GM12878 (cell line): Measurements from ENCODE around the gene GPSM3. TPM values are rescaled to one million over a fixed set of nuclear protein-coding genes. Genes with fewer than 3 reads are reported as not detected.

Experiments used
- ATAC-seq: fragments of 200-7000 bp; cut with Tn5 transposase; 3 replicates; pipeline ENCODE4 v1.9.1; 2020; ENCODE audit warnings: mild to moderate bottlenecking, moderate library complexity
- BruUV-seq: library from RNA; stranded (reverse); fragments of 400-500 nt; replicated peaks from 2 replicates; lab custom pipeline; 2021; lab: Mats Ljungman, UMichigan
- CTCF ChIA-PET: fragments of 300-600 bp; sonication (Branson Sonifier 250); formaldehyde crosslinking; extraction: SDS; loops from one replicate; lab custom pipeline; 2021; ENCODE audit warnings: inconsistent platforms; lab: Yijun Ruan, JAX
- POLR2A ChIA-PET: fragments of 350-600 bp; formaldehyde crosslinking; extraction: SDS; loops from one replicate; lab custom pipeline; 2021; ENCODE audit warnings: inconsistent platforms; lab: Charles Lee
- RAD21 ChIA-PET: fragments of 300-600 bp; sonication (Branson Sonifier 250); formaldehyde crosslinking; loops from one replicate; lab custom pipeline; 2023; ENCODE audit warnings: antibody characterized with exemption; ENCODE audit not compliant: unreplicated experiment; lab: Charles Lee
- SMC1A ChIA-PET: fragments of 300-600 bp; sonication (Branson Sonifier 250); formaldehyde crosslinking; loops from one replicate; lab custom pipeline; 2023; ENCODE audit not compliant: unreplicated experiment, uncharacterized antibody; lab: Charles Lee
- DNase-seq: peaks from one replicate; pipeline ENCODE4 v3.0.0-alpha.2; 2011; ENCODE audit warnings: low read depth, low spot score
- FAIRE-seq: peaks from 3 replicates; lab custom pipeline; 2011; peaks lifted over from hg19 to GRCh38; lab: Jason Lieb, UNC
- H2AFZ ChIP-seq: 2 replicates; pipeline ENCODE4 v1.6.0; 2011; ENCODE audit warnings: low read depth, low read length, control low read depth; ENCODE audit not compliant: control insufficient read depth
- H3K27ac ChIP-seq: 2 replicates; pipeline ENCODE4 v1.5.1; 2011; ENCODE audit warnings: control low read depth; ENCODE audit not compliant: control insufficient read depth, insufficient read depth
- H3K27me3 ChIP-seq, 2 experiments: replicated peaks in 1 of 2; 2 replicates each; pipeline versions ENCODE4 v1.6.0 to v1.6.1; 2011; ENCODE audit warnings: low read length in 1 of 2; ENCODE audit not compliant: control insufficient read depth in 2 of 2, insufficient read depth in 2 of 2
- H3K36me3 ChIP-seq, 2 experiments: 2 replicates each; pipeline ENCODE4 v1.5.1; 2011; ENCODE audit warnings: low read length in 1 of 2; ENCODE audit not compliant: control insufficient read depth in 2 of 2, insufficient read depth in 2 of 2
- H3K4me1 ChIP-seq: 2 replicates; pipeline ENCODE4 v1.6.1; 2011; ENCODE audit warnings: mild to moderate bottlenecking, low read length, moderate library complexity, mixed read lengths; ENCODE audit not compliant: control insufficient read depth, insufficient read depth
- H3K4me2 ChIP-seq: 2 replicates; pipeline ENCODE4 v1.6.0; 2011; ENCODE audit warnings: control low read depth; ENCODE audit not compliant: control insufficient read depth, insufficient read depth
- H3K4me3 ChIP-seq: fragments of 200-600 bp; sonication (generic); 2 replicates; pipeline ENCODE4 v1.5.1; 2016
- H3K79me2 ChIP-seq: 2 replicates; pipeline ENCODE4 v1.6.0; 2011; ENCODE audit warnings: low read length; ENCODE audit not compliant: control insufficient read depth, insufficient read depth
- H3K9ac ChIP-seq: 2 replicates; pipeline ENCODE4 v1.8.0; 2011; ENCODE audit warnings: low read length, control low read depth, mixed read lengths; ENCODE audit not compliant: control insufficient read depth, insufficient read depth
- H3K9me3 ChIP-seq: replicated peaks from 3 replicates; pipeline ENCODE4 v1.5.1; 2011; ENCODE audit warnings: mild to moderate bottlenecking, low read length; ENCODE audit not compliant: control insufficient read depth, insufficient read depth
- H4K20me1 ChIP-seq: 2 replicates; pipeline ENCODE4 v1.6.0; 2011; ENCODE audit not compliant: control insufficient read depth, insufficient read depth
- CHD4 ChIP-seq: fragments of 200-600 bp; sonication (generic); IDR thresholded peaks from 2 replicates; pipeline ENCODE4 v1.6.1; 2016; ENCODE audit warnings: mild to moderate bottlenecking
- CUX1 ChIP-seq: IDR thresholded peaks from 2 replicates; pipeline ENCODE4 v1.6.1; 2012; ENCODE audit warnings: improper control_type of control experiment, low read depth, low read length; ENCODE audit not compliant: insufficient replicate concordance
- KAT2A ChIP-seq: conservative IDR thresholded peaks from 2 replicates; pipeline ENCODE4 v1.6.1; 2011; ENCODE audit warnings: low read depth, low read length; ENCODE audit not compliant: control insufficient read depth
- MEF2A ChIP-seq: IDR thresholded peaks from 2 replicates; pipeline ENCODE4 v1.6.1; 2011; ENCODE audit warnings: low read depth, mild to moderate bottlenecking, low read length, moderate library complexity; ENCODE audit not compliant: insufficient read depth
- MYB ChIP-seq: fragments of 150-350 bp; IDR thresholded peaks from 2 replicates; pipeline ENCODE4 v1.6.1; 2014; ENCODE audit warnings: mild to moderate bottlenecking, low read depth, low read length, borderline replicate concordance
- NR2C1 ChIP-seq: fragments of 450-650 bp; IDR thresholded peaks from 2 replicates; pipeline ENCODE4 v1.6.1; 2017; ENCODE audit warnings: antibody characterized with exemption, mild to moderate bottlenecking, moderate library complexity
- NRF1 ChIP-seq: conservative IDR thresholded peaks from 2 replicates; pipeline ENCODE4 v1.6.1; 2011; ENCODE audit warnings: mild to moderate bottlenecking, low read depth, low read length, improper control_type of control experiment
- TAF1 ChIP-seq: IDR thresholded peaks from 2 replicates; pipeline ENCODE4 v1.6.1; 2011; ENCODE audit warnings: mild to moderate bottlenecking, low read depth, low read length, borderline replicate concordance
- YBX1 ChIP-seq: fragments of 450-650 bp; IDR thresholded peaks from 2 replicates; pipeline ENCODE4 v1.6.1; 2016; ENCODE audit warnings: antibody characterized with exemption
- ZNF274 ChIP-seq: IDR thresholded peaks from one replicate; pipeline ENCODE4 v1.8.0; 2011; ENCODE audit not compliant: insufficient read length, insufficient read depth
- WGBS: methylation state at CpG from one replicate; pipeline ENCODE4 v1.1.6; 2016; ENCODE audit warnings: low lambda C conversion rate; ENCODE audit not compliant: insufficient replicate concordance, insufficient coverage; ENCODE audit errors: missing lambda C conversion rate; 5-methylcytosine and 5-hydroxymethylcytosine counted together
- in situ Hi-C: fragments of 300-500 bp; cut with MboI; formaldehyde crosslinking; loops from 9 replicates; pipeline ENCODE4 v1.14.3; 2018; ENCODE audit warnings: mixed read lengths
- intact Hi-C: fragments of 100-400 bp; cut with micrococcal nuclease; formaldehyde crosslinking; loops from one replicate; pipeline ENCODE4 v1.14.2; 2022; ENCODE audit not compliant: unreplicated experiment
- polyA plus RNA-seq, 11 experiments: library from polyadenylated mRNA; depleted of rRNA in 4 of 11; unstranded in 6 of 11; stranded (reverse) in 5 of 11; fragments of >200 nt; fragmentation: Nextera tagmentation in 4 of 11; fragmentation: Illumina TruSeq in 1 of 11; extraction: Ambion mirVana in 4 of 11; extraction: Trizol in 1 of 11; gene quantifications; 1 replicate in 1 of 11; 2 replicates in 10 of 11; pipeline versions ENCODE4 v1.2.1 to v1.2.3, GENCODE V29; 2011 to 2016; ENCODE audit warnings: inconsistent platforms in 2 of 11, missing spikeins in 2 of 11, low read depth in 1 of 11
- total RNA-seq, 4 experiments: library from RNA; depleted of rRNA in 3 of 4; stranded (reverse); fragments of >200 nt in 3 of 4; fragmentation: Illumina TruSeq in 1 of 4; extraction: Trizol in 1 of 4; gene quantifications; 2 replicates each; pipeline versions ENCODE4 v1.2.1 to v1.2.3, GENCODE V29; 2013 to 2021
- TF ChIP-seq, protein P1 (sequence below): IDR thresholded peaks from 2 replicates; pipeline ENCODE4 v1.6.1; 2011; ENCODE audit warnings: borderline replicate concordance, low read depth, mild to moderate bottlenecking, moderate library complexity, low read length; ENCODE audit not compliant: insufficient read depth, poor library complexity, severe bottlenecking
- TF ChIP-seq, protein P2 (sequence below): fragments of 450-650 bp; formaldehyde crosslinking; IDR thresholded peaks from 2 replicates; pipeline ENCODE4 v1.4.0; 2022; ENCODE audit warnings: mild to moderate bottlenecking, moderate library complexity

Gene GPSM3
- total and polyA plus RNA-seq, 10 of the 15 experiments (the other 5 are each of a cell fraction or from before 2014, with no cell fraction given) = 22.0 to 137 (median 113) TPM

DNA sequence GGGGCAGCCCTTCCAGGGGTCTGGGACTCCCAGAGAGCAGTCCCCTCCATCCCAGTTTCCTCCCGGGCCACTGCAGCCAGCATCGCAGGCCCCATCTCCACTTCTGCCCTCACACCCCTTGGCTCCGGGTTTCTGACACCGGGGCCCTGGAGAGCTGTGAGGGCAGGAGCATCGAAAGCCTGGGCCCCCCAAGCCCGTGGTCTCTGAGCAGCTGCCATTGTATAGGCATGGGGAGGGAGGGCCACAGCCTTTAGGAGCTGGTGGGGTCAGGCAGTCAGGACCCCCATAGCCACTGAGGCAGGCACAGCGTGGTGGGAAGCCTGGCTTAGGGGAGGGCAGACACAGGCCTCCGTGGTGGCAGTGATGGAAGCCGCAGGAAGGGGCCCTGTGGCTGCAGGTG is 9.7 kb upstream of the GPSM3 start (continued):
- TF ChIP-seq, protein P1, sequence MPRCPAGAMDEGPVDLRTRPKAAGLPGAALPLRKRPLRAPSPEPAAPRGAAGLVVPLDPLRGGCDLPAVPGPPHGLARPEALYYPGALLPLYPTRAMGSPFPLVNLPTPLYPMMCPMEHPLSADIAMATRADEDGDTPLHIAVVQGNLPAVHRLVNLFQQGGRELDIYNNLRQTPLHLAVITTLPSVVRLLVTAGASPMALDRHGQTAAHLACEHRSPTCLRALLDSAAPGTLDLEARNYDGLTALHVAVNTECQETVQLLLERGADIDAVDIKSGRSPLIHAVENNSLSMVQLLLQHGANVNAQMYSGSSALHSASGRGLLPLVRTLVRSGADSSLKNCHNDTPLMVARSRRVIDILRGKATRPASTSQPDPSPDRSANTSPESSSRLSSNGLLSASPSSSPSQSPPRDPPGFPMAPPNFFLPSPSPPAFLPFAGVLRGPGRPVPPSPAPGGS = no peak
- TF ChIP-seq, all 136 proteins: peak for 0

- FAIRE-seq (no peak), DNase-seq (no peak), ATAC-seq (no peak)
- intact Hi-C loops (no loop called here), in situ Hi-C loops (no loop called here)
- H3K27ac ChIP-seq = no peak overlapping the region
- ChIA-PET CTCF (no interaction called here), POLR2A (interaction anchor here (0.5 kb wide), 1 partner anchor 24 kb away, joined by 3 read pairs; no protein-coding TSS in a partner anchor), RAD21 (no interaction called here), SMC1A (no interaction called here)
- H3K4me1 ChIP-seq = peaks cover 10% of the 10 kb centered on the region
- no peak overlapping the region for H3K4me3 ChIP-seq
- H3K9me3 ChIP-seq = no peaks in the 10 kb centered on the region
- no peaks in the 10 kb centered on the region for H3K27me3 ChIP-seq
- no peaks in the 10 kb centered on the region for H4K20me1 ChIP-seq
- H3K79me2 ChIP-seq = peaks cover 2% of the 10 kb centered on the region
- 44% methylated on average over 13 of the region's 13 CpGs for WGBS
- H3K9ac ChIP-seq = no peak overlapping the region
- BruUV-seq = no TSS peak
- no peak overlapping the region for H2AFZ ChIP-seq
- H3K4me2 ChIP-seq = no peak overlapping the region
- no peaks in the 10 kb centered on the region for H3K36me3 ChIP-seq
- TF ChIP-seq MEF2A = no peak
- no peak for TF ChIP-seq KAT2A
- TF ChIP-seq, protein P2, sequence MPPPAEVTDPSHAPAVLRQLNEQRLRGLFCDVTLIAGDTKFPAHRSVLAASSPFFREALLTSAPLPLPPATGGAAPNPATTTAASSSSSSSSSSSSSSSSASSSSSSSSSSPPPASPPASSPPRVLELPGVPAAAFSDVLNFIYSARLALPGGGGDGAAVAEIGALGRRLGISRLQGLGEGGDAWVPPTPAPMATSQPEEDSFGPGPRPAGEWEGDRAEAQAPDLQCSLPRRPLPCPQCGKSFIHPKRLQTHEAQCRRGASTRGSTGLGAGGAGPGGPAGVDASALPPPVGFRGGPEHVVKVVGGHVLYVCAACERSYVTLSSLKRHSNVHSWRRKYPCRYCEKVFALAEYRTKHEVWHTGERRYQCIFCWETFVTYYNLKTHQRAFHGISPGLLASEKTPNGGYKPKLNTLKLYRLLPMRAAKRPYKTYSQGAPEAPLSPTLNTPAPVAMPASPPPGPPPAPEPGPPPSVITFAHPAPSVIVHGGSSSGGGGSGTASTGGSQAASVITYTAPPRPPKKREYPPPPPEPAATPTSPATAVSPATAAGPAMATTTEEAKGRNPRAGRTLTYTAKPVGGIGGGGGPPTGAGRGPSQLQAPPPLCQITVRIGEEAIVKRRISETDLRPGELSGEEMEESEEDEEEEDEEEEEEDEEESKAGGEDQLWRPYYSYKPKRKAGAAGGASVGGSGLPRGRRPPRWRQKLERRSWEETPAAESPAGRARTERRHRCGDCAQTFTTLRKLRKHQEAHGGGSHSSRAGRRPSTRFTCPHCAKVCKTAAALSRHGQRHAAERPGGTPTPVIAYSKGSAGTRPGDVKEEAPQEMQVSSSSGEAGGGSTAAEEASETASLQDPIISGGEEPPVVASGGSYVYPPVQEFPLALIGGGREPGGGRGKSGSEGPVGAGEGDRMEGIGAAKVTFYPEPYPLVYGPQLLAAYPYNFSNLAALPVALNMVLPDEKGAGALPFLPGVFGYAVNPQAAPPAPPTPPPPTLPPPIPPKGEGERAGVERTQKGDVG = no peak
- TF ChIP-seq CUX1 = no peak
- TF ChIP-seq MYB = no peak
- TF ChIP-seq CHD4 = no peak
- no peak for TF ChIP-seq NR2C1
- TF ChIP-seq ZNF274 = no peak
- TF ChIP-seq TAF1 = no peak
- TF ChIP-seq NRF1 = no peak
- no peak for TF ChIP-seq YBX1
These were observed 8.4 kb upstream of the GPSM3 start for GRCh38 chr6:32200711-32201475.
